K562 (cell line): ENCODE results near the gene NOTCH1. TPM values are rescaled to one million over a fixed set of nuclear protein-coding genes. Genes with fewer than 3 reads are reported as not detected.

ENCODE experiments used
- BDP1 ChIP-seq: IDR thresholded peaks from 3 replicates; pipeline ENCODE4 v1.6.1; 2011; ENCODE audit not compliant: insufficient read length, insufficient read depth
- FOXJ3 ChIP-seq: sonication (generic); formaldehyde crosslinking; IDR thresholded peaks from 2 replicates; pipeline ENCODE4 v1.4.0; 2020; ENCODE audit warnings: mild to moderate bottlenecking, missing genetic modification reagents
- IFI16 ChIP-seq: fragments of 250-450 bp; sonication (Bioruptor Pico); IDR thresholded peaks from 2 replicates; pipeline ENCODE4 v2.1.2; 2022; ENCODE audit warnings: mild to moderate bottlenecking, inconsistent platforms
- KLF13 ChIP-seq: fragments of 450-650 bp; IDR thresholded peaks from 2 replicates; pipeline ENCODE4 v1.6.1; 2016; ENCODE audit warnings: missing genetic modification characterization, low read depth, mild to moderate bottlenecking, missing compliant biosample characterization, moderate library complexity, borderline replicate concordance
- LARP7 ChIP-seq: fragments of 450-650 bp; IDR thresholded peaks from 2 replicates; pipeline ENCODE4 v1.6.1; 2016
- NR2C2 ChIP-seq, 2 experiments: fragments of 200-800 bp in 1 of 2; sonication (Bioruptor generic) in 1 of 2; sonication (generic) in 1 of 2; formaldehyde crosslinking in 1 of 2; IDR thresholded peaks; 2 replicates each; pipeline versions ENCODE4 v1.6.1 to v1.8.0; 2016 to 2022; ENCODE audit warnings: mild to moderate bottlenecking in 1 of 2, missing compliant biosample characterization in 1 of 2, missing genetic modification characterization in 1 of 2, missing genetic modification reagents in 1 of 2
- SNIP1 ChIP-seq: fragments of 450-650 bp; IDR thresholded peaks from 2 replicates; pipeline ENCODE4 v1.7.1; 2017; ENCODE audit warnings: low read depth, mild to moderate bottlenecking
- ZNF175 ChIP-seq: fragments of 200-800 bp; sonication (Bioruptor generic); IDR thresholded peaks from 2 replicates; pipeline ENCODE4 v1.6.1; 2016; ENCODE audit warnings: low read depth, mild to moderate bottlenecking, missing genetic modification characterization, missing compliant biosample characterization
- ZNF780A ChIP-seq: fragments of 250-450 bp; sonication (Bioruptor Pico); IDR thresholded peaks from 2 replicates; pipeline ENCODE4 v1.5.0; 2021; ENCODE audit warnings: mild to moderate bottlenecking
- polyA plus RNA-seq, 8 experiments: library from polyadenylated mRNA; depleted of rRNA in 4 of 8; stranded (reverse) in 5 of 8; unstranded in 3 of 8; fragments of >200 nt; fragmentation: Nextera tagmentation in 2 of 8; fragmentation: Illumina TruSeq in 1 of 8; extraction: Ambion mirVana in 2 of 8; extraction: Trizol in 1 of 8; gene quantifications; 2 replicates each; pipeline versions ENCODE4 v1.2.1 to v1.2.3, GENCODE V29; 2011 to 2014; ENCODE audit warnings: inconsistent platforms in 1 of 8, missing spikeins in 1 of 8
- total RNA-seq, 7 experiments: library from RNA; depleted of rRNA in 6 of 7; stranded (reverse); fragments of >200 nt in 6 of 7; fragmentation: Illumina TruSeq in 2 of 7; extraction: Trizol in 2 of 7; gene quantifications; 2 replicates each; pipeline versions ENCODE4 v1.2.1 to v1.2.3, GENCODE V29; 2011 to 2021; ENCODE audit warnings: low replicate concordance in 1 of 7
- TF ChIP-seq, protein P1 (sequence below), 2 experiments: fragments of 450-650 bp in 1 of 2; sonication (generic) in 1 of 2; formaldehyde crosslinking in 1 of 2; IDR thresholded peaks; 2 replicates each; pipeline versions ENCODE4 v1.7.1 to v1.9.0; 2016 to 2022; ENCODE audit warnings: inconsistent platforms in 1 of 2, mild to moderate bottlenecking in 1 of 2, missing genetic modification reagents in 1 of 2
- TF ChIP-seq, protein P2 (sequence below): sonication (generic); formaldehyde crosslinking; IDR thresholded peaks from 2 replicates; pipeline ENCODE4 v1.8.0; 2022; ENCODE audit warnings: mild to moderate bottlenecking, missing genetic modification reagents
- TF ChIP-seq, protein P3 (sequence below): fragments of 450-650 bp; formaldehyde crosslinking; conservative IDR thresholded peaks from 2 replicates; pipeline ENCODE4 v1.4.0; 2022; ENCODE audit warnings: mild to moderate bottlenecking, missing genetic modification characterization

Gene NOTCH1
- total and polyA plus RNA-seq, 9 of the 15 experiments (the other 6 are each of a cell fraction or from before 2014, with no cell fraction given) = 0.03 to 31.4 (median 2.3) TPM

DNA sequence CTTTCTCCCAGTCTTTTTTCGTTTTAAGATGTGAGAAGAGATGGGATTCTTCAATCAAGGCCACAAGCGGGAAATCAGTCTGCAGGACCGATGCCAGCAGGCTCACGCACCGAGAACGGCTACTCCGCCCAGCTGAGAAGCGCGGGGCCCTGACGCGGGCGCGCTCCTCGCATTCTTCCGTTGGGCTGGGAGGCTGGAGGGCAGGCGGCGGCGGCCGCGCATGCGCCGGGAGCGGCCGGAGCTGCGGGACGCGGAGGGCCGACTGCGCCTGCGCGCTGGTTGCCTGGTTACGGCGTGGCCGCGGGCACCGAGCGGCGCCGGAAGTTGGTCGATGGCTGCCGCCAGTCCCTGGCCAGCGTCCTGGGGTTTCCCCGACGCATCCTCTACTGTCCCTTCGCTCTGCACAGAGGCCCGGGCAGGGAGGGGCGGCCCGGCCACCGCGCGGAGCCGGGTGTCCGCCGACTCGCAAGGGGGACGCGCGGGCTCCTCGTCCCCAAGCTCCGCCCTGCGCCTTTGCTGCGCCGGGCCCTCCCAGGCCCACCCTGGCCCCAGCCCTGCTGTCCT is 62.2 kb downstream of the NOTCH1 start (continued):
- TF ChIP-seq, protein P1, sequence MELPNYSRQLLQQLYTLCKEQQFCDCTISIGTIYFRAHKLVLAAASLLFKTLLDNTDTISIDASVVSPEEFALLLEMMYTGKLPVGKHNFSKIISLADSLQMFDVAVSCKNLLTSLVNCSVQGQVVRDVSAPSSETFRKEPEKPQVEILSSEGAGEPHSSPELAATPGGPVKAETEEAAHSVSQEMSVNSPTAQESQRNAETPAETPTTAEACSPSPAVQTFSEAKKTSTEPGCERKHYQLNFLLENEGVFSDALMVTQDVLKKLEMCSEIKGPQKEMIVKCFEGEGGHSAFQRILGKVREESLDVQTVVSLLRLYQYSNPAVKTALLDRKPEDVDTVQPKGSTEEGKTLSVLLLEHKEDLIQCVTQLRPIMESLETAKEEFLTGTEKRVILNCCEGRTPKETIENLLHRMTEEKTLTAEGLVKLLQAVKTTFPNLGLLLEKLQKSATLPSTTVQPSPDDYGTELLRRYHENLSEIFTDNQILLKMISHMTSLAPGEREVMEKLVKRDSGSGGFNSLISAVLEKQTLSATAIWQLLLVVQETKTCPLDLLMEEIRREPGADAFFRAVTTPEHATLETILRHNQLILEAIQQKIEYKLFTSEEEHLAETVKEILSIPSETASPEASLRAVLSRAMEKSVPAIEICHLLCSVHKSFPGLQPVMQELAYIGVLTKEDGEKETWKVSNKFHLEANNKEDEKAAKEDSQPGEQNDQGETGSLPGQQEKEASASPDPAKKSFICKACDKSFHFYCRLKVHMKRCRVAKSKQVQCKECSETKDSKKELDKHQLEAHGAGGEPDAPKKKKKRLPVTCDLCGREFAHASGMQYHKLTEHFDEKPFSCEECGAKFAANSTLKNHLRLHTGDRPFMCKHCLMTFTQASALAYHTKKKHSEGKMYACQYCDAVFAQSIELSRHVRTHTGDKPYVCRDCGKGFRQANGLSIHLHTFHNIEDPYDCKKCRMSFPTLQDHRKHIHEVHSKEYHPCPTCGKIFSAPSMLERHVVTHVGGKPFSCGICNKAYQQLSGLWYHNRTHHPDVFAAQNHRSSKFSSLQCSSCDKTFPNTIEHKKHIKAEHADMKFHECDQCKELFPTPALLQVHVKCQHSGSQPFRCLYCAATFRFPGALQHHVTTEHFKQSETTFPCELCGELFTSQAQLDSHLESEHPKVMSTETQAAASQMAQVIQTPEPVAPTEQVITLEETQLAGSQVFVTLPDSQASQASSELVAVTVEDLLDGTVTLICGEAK (IDR thresholded peaks at IDR 0.05) = peak; percentile 20; the same call in 1 of the 2 replicates
- TF ChIP-seq, protein P1 (CRISPR knock-in tag; IDR thresholded peaks at IDR 0.05) = no peak
- TF ChIP-seq ZNF780A (no peak), SNIP1 (no peak), KLF13 (tag) (no peak), NR2C2 (CRISPR knock-in tag; IDR thresholded peaks at IDR 0.05) (no peak), NR2C2 (tag; IDR thresholded peaks at IDR 0.05) (no peak), ZNF175 (CRISPR knock-in tag) (no peak), FOXJ3 (CRISPR knock-in tag) (no peak), BDP1 (no peak), LARP7 (no peak), IFI16 (CRISPR knock-in tag) (no peak)
- TF ChIP-seq, protein P2, sequence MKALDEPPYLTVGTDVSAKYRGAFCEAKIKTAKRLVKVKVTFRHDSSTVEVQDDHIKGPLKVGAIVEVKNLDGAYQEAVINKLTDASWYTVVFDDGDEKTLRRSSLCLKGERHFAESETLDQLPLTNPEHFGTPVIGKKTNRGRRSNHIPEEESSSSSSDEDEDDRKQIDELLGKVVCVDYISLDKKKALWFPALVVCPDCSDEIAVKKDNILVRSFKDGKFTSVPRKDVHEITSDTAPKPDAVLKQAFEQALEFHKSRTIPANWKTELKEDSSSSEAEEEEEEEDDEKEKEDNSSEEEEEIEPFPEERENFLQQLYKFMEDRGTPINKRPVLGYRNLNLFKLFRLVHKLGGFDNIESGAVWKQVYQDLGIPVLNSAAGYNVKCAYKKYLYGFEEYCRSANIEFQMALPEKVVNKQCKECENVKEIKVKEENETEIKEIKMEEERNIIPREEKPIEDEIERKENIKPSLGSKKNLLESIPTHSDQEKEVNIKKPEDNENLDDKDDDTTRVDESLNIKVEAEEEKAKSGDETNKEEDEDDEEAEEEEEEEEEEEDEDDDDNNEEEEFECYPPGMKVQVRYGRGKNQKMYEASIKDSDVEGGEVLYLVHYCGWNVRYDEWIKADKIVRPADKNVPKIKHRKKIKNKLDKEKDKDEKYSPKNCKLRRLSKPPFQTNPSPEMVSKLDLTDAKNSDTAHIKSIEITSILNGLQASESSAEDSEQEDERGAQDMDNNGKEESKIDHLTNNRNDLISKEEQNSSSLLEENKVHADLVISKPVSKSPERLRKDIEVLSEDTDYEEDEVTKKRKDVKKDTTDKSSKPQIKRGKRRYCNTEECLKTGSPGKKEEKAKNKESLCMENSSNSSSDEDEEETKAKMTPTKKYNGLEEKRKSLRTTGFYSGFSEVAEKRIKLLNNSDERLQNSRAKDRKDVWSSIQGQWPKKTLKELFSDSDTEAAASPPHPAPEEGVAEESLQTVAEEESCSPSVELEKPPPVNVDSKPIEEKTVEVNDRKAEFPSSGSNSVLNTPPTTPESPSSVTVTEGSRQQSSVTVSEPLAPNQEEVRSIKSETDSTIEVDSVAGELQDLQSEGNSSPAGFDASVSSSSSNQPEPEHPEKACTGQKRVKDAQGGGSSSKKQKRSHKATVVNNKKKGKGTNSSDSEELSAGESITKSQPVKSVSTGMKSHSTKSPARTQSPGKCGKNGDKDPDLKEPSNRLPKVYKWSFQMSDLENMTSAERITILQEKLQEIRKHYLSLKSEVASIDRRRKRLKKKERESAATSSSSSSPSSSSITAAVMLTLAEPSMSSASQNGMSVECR (CRISPR knock-in tag) = peak; percentile 74
- TF ChIP-seq, protein P3, sequence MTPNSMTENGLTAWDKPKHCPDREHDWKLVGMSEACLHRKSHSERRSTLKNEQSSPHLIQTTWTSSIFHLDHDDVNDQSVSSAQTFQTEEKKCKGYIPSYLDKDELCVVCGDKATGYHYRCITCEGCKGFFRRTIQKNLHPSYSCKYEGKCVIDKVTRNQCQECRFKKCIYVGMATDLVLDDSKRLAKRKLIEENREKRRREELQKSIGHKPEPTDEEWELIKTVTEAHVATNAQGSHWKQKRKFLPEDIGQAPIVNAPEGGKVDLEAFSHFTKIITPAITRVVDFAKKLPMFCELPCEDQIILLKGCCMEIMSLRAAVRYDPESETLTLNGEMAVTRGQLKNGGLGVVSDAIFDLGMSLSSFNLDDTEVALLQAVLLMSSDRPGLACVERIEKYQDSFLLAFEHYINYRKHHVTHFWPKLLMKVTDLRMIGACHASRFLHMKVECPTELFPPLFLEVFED (CRISPR knock-in tag) = no peak
